Coronary artery (tissue), 2 donors: ENCODE data around the gene RECK.

Experiments
- DNase-seq: peaks from one replicate; pipeline ENCODE4 v3.0.0-alpha.2; 2017; ENCODE audit warnings: low spot score
- H3K27ac ChIP-seq, 2 donors: fragments of 200-600 bp; sonication (generic); one replicate each; pipeline ENCODE4 v1.5.1; 2016 to 2019
- H3K4me3 ChIP-seq: fragments of 200-600 bp; sonication (generic); 2 replicates; pipeline ENCODE4 v1.5.1; 2016; ENCODE audit warnings: mild to moderate bottlenecking, moderate library complexity
- TF ChIP-seq, protein P1 (sequence below): fragments of 200-600 bp; sonication (generic); IDR thresholded peaks from one replicate; pipeline ENCODE4 v1.5.1; 2019; ENCODE audit warnings: antibody characterized with exemption

RECK gene

GRCh38 chr9:36088020-36088419 lies 51.3 kb downstream of the RECK start:
- no peak overlapping the region for H3K4me3 ChIP-seq
- no peak overlapping the region for H3K27ac ChIP-seq
- TF ChIP-seq, protein P1, sequence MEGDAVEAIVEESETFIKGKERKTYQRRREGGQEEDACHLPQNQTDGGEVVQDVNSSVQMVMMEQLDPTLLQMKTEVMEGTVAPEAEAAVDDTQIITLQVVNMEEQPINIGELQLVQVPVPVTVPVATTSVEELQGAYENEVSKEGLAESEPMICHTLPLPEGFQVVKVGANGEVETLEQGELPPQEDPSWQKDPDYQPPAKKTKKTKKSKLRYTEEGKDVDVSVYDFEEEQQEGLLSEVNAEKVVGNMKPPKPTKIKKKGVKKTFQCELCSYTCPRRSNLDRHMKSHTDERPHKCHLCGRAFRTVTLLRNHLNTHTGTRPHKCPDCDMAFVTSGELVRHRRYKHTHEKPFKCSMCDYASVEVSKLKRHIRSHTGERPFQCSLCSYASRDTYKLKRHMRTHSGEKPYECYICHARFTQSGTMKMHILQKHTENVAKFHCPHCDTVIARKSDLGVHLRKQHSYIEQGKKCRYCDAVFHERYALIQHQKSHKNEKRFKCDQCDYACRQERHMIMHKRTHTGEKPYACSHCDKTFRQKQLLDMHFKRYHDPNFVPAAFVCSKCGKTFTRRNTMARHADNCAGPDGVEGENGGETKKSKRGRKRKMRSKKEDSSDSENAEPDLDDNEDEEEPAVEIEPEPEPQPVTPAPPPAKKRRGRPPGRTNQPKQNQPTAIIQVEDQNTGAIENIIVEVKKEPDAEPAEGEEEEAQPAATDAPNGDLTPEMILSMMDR = no peak
- DNase-seq = no peak

- H3K4me3 ChIP-seq = no peak overlapping the region
- H3K27ac ChIP-seq = no peak overlapping the region
- no peak for DNase-seq
- TF ChIP-seq, protein P1 = no peak
Observed at GRCh38 chr9:36091026-36091953, 54.6 kb downstream of the RECK start.

DNA sequence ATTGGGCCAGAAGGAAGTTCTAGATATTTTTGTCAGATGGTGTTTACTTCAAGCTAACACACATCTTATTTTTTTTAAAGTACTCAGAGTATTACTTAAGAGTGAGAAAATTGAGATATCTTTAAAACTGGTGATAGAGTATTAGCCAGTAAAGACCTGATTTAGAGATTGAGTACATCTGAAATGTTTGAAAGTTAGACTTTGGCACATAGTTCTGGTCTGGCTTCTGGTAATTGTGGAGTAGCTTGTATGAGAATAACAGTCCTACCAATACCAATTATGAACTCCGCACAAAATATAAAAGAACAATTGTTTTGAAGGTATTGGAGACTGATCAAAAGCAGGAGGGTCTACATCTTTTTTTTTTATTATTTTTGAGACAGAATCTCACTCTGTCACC lies 55.3 kb downstream of the RECK start:
- Histone ChIP-seq H3K4me3 (no peak overlapping the region), H3K27ac (no peak overlapping the region)
- TF ChIP-seq, protein P1 = no peak
- DNase-seq = no peak

GRCh38 chr9:36092509-36093215 lies 55.9 kb downstream of the RECK start:
- no peak for DNase-seq
- TF ChIP-seq, protein P1 = no peak
- H3K27ac ChIP-seq = no peak overlapping the region
- H3K4me3 ChIP-seq = no peak overlapping the region

- DNase-seq = no peak
- Histone ChIP-seq H3K4me3 (no peak overlapping the region), H3K27ac (no peak overlapping the region)
- TF ChIP-seq, protein P1 = no peak
Observed at GRCh38 chr9:36093384-36093783, 56.7 kb downstream of the RECK start.

DNA sequence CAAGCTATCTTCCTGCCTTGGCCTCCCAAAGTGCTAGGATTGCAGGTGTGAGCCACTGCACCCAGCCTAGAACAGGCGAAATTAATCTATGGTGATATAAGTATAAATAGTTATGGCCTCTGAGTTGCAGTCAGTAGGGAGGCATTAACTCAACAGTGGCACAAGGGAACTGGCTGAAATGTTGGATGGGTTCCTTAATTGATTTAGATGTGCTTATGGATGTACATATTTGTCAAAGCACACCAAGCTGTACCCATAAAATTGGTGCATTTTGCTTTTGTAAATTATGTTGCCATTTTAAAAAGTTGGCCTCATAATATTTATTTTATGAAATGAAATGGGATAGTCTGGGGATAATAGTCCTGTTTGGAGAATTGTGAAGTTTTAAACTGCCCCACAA lies 63.0 kb downstream of the RECK start:
- TF ChIP-seq, protein P1 = no peak
- no peak overlapping the region for H3K27ac ChIP-seq
- DNase-seq = no peak
- no peak overlapping the region for H3K4me3 ChIP-seq
